ENCODE data around the gene POLR1C.

POLR1C gene

GRCh38 chr6:43511824-43512415, 5.0 kb upstream of the POLR1C start:
- FAIRE-seq, result no peak
- TF ChIP-seq CTCF (IDR thresholded peaks at IDR 0.05; ENCODE audit: insufficient read depth, missing control alignments), result no peak
- DNase-seq (ENCODE audit: insufficient read length, low spot score), result no peak

- FAIRE-seq, result no peak
- DNase-seq (ENCODE audit: insufficient read length, low spot score), result no peak
- no peak for TF ChIP-seq CTCF (IDR thresholded peaks at IDR 0.05; ENCODE audit: insufficient read depth, missing control alignments)
Measured at GRCh38 chr6:43515808-43516207, 1.1 kb upstream of the POLR1C start.

GRCh38 chr6:43516367-43516696, 557 bp upstream of the POLR1C start:
- FAIRE-seq (no peak), DNase-seq (ENCODE audit: insufficient read length, low spot score) (no peak)
- TF ChIP-seq CTCF (IDR thresholded peaks at IDR 0.05; ENCODE audit: insufficient read depth, missing control alignments), result no peak

GRCh38 chr6:43517505-43518357, 842 bp downstream of the POLR1C start:
- FAIRE-seq, result no peak
- no peak for TF ChIP-seq CTCF (IDR thresholded peaks at IDR 0.05; ENCODE audit: insufficient read depth, missing control alignments)

GRCh38 chr6:43520097-43520496, 3.2 kb downstream of the POLR1C start:
- DNase-seq (ENCODE audit: insufficient read length, low spot score) (no peak), FAIRE-seq (no peak)
- no peak for TF ChIP-seq CTCF (IDR thresholded peaks at IDR 0.05; ENCODE audit: insufficient read depth, missing control alignments)

More at GRCh38 chr6:43517505-43518357, 842 bp downstream of the POLR1C start:
- no peak for DNase-seq (ENCODE audit: insufficient read length, low spot score)

- TF ChIP-seq CTCF (IDR thresholded peaks at IDR 0.05; ENCODE audit: insufficient read depth, missing control alignments), result no peak
- FAIRE-seq, result no peak
- no peak for DNase-seq (ENCODE audit: insufficient read length, low spot score)
Measured at GRCh38 chr6:43521836-43522235, 4.9 kb downstream of the POLR1C start.

All from D721Med (cell line).